ENCODE measurements around the gene OBI1. TPM values are rescaled to one million over a fixed set of nuclear protein-coding genes. Genes with fewer than 3 reads are reported as not detected.

The OBI1 gene
- total RNA-seq, 1 donor from 2014 or later, result 18.1 TPM

DNA sequence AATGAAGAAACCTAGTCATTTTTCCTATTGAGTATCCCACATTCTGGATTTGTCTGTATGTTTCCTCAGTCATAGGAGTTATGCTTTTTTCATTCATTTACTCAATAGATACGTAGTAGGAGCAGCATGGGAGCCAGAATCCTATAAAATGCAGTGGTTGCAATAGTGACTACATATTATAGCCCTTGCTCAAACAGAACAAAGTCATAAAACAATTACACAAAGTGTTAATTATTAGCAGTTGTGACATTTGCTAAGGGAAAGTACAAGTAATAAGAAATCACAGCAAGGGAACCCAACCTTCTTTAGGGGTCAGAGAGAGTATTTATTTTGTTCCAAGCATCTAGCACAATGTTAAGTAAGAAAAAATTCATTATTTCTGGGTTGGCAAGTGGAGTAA is 27.9 kb downstream of the OBI1 start:
- Mint-ChIP-seq H3K4me3 (ENCODE audit: low read depth) (no peak overlapping the region), H3K36me3 (ENCODE audit: low read depth) (peaks cover 66% of the 10 kb centered on the region), H3K9me3 (no peaks in the 10 kb centered on the region), H3K27ac (no peak overlapping the region), H3K27me3 (ENCODE audit: low read depth) (no peaks in the 10 kb centered on the region), H3K4me1 (ENCODE audit: low read depth) (peaks cover 6% of the 10 kb centered on the region)
- DNase-seq (ENCODE audit: low spot score), result no peak
- intact Hi-C loops (cut with micrococcal nuclease), result no loop called here

DNA sequence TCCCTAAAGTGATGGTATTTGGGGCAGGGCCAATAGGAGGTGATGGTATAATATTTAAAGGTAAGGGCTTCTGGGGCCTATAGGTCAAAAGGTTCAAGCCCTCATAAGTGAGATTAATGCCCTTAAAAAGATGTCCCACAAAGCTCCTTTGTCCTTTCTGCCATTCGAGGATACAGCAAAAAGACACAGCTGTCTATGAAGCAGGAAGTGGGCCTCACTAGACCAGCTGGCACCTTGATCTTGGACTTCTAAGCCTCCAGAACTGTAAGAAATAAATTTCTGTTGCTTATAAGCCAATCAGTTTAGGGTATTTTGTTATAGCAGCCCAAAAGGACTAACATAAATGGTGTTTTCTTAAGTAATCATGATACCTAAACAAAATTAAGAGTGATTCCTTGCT is 28.4 kb downstream of the OBI1 start:
- no peak for DNase-seq (ENCODE audit: low spot score)
- H3K9me3 Mint-ChIP-seq, result no peaks in the 10 kb centered on the region
- no peaks in the 10 kb centered on the region for H3K27me3 Mint-ChIP-seq (ENCODE audit: low read depth)
- peaks cover 65% of the 10 kb centered on the region for H3K36me3 Mint-ChIP-seq (ENCODE audit: low read depth)
- no peak overlapping the region for H3K4me3 Mint-ChIP-seq (ENCODE audit: low read depth)
- intact Hi-C loops (cut with micrococcal nuclease), result no loop called here
- H3K4me1 Mint-ChIP-seq (ENCODE audit: low read depth), result peaks cover 6% of the 10 kb centered on the region
- no peak overlapping the region for H3K27ac Mint-ChIP-seq

DNA sequence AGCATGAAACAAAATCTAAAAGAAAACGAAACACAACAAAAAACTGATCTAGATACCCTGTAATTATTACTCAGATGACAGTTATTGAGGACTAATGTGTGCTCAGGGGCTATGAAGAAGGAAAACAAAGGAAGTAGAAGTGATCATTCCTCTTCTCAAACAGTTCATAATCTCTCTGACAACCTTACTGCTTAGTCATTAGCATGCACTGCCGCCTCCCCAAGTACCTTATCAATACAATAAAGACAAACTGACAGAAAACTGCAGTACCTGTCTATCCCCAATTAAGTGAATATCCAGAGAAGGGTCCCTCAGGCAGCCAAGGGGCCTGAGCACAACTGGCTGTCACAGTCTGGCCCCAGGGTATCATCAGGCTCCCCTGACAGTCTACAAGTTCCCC is 33.6 kb downstream of the OBI1 start:
- Mint-ChIP-seq H3K4me1 (ENCODE audit: low read depth) (peaks cover 3% of the 10 kb centered on the region), H3K27me3 (ENCODE audit: low read depth) (no peaks in the 10 kb centered on the region), H3K4me3 (ENCODE audit: low read depth) (no peak overlapping the region), H3K9me3 (no peaks in the 10 kb centered on the region), H3K36me3 (ENCODE audit: low read depth) (peaks cover 49% of the 10 kb centered on the region), H3K27ac (no peak overlapping the region)
- no peak for DNase-seq (ENCODE audit: low spot score)
- intact Hi-C loops (cut with micrococcal nuclease), result no loop called here

DNA sequence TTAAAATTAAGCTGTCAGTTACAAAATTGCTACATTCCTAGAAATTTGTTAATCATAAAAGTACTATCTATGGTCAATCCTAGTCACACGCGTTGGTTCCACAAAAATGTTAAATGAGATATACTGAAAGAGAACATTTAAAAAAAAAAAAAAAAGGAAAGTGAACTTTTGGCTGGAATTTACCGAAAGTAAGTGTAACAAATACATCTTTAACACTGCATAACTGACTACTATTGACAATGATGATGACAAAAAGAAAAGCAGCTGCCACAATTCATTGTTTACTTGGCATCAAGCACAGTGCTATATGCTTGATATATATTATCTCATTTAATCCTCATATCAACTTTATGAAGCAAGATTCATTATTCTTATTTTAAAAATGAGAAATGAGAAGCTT is 35.8 kb downstream of the OBI1 start:
- H3K27me3 Mint-ChIP-seq (ENCODE audit: low read depth), result no peaks in the 10 kb centered on the region
- H3K4me1 Mint-ChIP-seq (ENCODE audit: low read depth), result peaks cover 3% of the 10 kb centered on the region
- no peaks in the 10 kb centered on the region for H3K9me3 Mint-ChIP-seq
- peaks cover 42% of the 10 kb centered on the region for H3K36me3 Mint-ChIP-seq (ENCODE audit: low read depth)
- no peak overlapping the region for H3K4me3 Mint-ChIP-seq (ENCODE audit: low read depth)
- no peak overlapping the region for H3K27ac Mint-ChIP-seq
- intact Hi-C loops (cut with micrococcal nuclease), result no loop called here
- no peak for DNase-seq (ENCODE audit: low spot score)

DNA sequence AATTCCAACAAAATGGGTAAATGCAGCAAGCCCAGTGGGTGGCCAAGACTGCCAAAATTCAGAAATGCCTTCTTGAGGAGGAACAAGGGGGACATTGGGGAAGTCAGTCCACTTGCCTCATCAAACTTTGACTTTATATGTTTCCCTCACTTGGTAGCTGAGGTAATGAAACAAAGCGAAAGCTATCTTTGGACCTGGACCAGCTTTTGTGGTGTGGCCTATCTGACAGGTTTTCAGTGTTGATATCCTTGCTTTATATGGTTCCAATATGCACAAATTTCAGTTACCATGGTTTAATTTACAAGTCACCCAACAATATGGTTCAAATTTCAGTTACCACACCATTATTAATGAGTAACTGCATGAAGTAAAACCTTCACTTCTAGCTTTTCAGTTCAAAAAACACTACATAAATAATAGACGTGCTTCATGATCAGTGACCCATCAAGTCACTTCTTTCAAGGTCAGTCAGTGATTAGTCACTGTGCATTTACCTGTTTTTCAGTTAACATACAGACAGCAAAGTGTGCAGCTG is 38.0 kb downstream of the OBI1 start:
- H3K36me3 Mint-ChIP-seq (ENCODE audit: low read depth), result peaks cover 43% of the 10 kb centered on the region
- no peaks in the 10 kb centered on the region for H3K9me3 Mint-ChIP-seq
- no peak for DNase-seq (ENCODE audit: low spot score)
- intact Hi-C loops (cut with micrococcal nuclease), result no loop called here
- H3K4me3 Mint-ChIP-seq (ENCODE audit: low read depth), result no peak overlapping the region
- H3K4me1 Mint-ChIP-seq (ENCODE audit: low read depth), result no peaks in the 10 kb centered on the region
- H3K27ac Mint-ChIP-seq, result no peak overlapping the region
- H3K27me3 Mint-ChIP-seq (ENCODE audit: low read depth), result no peaks in the 10 kb centered on the region

DNA sequence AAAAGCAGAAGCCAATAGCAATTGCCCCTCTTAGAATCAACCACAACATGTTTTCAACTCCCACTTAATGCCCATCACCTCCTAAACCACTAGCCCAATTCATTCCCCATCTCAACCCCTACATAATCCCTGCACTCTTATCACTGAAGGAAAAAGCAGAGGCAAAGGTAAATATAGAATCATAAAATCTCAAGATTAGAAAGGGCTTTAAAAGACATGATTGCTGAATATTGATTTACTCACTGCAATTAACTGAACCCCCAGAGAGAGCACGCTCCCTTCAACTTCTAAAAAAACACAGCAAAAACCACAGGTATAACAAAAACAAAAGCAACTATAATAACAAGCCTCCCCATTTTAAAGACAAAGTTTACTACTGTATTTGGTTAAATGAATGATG is 40.5 kb downstream of the OBI1 start:
- DNase-seq (ENCODE audit: low spot score), result no peak
- H3K27ac Mint-ChIP-seq, result no peak overlapping the region
- H3K9me3 Mint-ChIP-seq, result no peaks in the 10 kb centered on the region
- peaks cover 51% of the 10 kb centered on the region for H3K36me3 Mint-ChIP-seq (ENCODE audit: low read depth)
- no peak overlapping the region for H3K4me3 Mint-ChIP-seq (ENCODE audit: low read depth)
- peaks cover 3% of the 10 kb centered on the region for H3K4me1 Mint-ChIP-seq (ENCODE audit: low read depth)
- H3K27me3 Mint-ChIP-seq (ENCODE audit: low read depth), result no peaks in the 10 kb centered on the region
- intact Hi-C loops (cut with micrococcal nuclease), result no loop called here

DNA sequence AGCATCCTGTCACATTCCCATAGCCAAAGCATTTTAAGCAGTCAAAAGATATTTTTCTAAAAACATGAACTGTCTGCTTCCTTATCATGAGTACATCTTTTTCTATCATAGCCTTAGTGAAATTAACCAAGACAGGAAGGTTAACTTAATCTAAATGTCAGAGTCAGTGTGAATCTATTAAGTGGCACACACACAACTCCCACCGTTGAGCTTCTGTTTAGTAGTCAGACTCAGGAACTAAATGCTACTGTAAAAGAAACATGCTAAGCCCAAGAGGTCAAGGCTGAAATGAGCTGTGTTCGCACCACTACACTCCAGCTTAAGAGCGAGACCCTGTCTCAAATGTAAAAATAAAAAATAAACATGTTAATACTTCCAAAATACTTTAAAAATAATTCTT is 47.9 kb downstream of the OBI1 start:
- no peak for DNase-seq (ENCODE audit: low spot score)
- no peak overlapping the region for H3K27ac Mint-ChIP-seq
- H3K4me3 Mint-ChIP-seq (ENCODE audit: low read depth), result no peak overlapping the region
- H3K27me3 Mint-ChIP-seq (ENCODE audit: low read depth), result peaks cover 53% of the 10 kb centered on the region
- H3K36me3 Mint-ChIP-seq (ENCODE audit: low read depth), result peaks cover 22% of the 10 kb centered on the region
- peaks cover 14% of the 10 kb centered on the region for H3K4me1 Mint-ChIP-seq (ENCODE audit: low read depth)
- H3K9me3 Mint-ChIP-seq, result no peaks in the 10 kb centered on the region
- intact Hi-C loops (cut with micrococcal nuclease), result no loop called here

DNA sequence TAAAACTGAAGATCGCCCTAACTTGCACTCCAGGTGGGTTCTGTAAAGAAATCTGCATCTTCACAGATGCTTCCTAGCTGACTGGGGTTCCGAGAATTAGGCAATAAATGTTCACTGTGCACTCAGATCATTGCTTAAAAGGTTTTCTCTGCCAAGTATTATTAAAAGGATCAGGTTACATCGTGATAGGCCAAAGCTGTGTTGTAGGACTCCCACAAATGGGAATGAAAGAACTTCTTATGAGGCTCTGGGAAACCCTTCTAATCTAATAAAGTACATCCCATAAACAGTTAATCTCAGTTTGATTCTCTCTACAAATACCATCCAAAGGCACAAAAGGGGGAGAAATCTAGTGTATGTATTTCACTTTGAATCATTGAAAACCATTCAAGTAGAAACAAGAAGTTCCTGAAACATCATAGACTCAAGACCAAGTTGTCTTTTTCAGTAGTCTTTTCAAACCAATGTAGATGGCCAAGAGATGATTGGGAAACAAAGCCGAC is 48.5 kb downstream of the OBI1 start:
- Mint-ChIP-seq H3K27me3 (ENCODE audit: low read depth) (peaks cover 60% of the 10 kb centered on the region), H3K4me3 (ENCODE audit: low read depth) (no peak overlapping the region), H3K4me1 (ENCODE audit: low read depth) (peaks cover 16% of the 10 kb centered on the region), H3K27ac (no peak overlapping the region), H3K9me3 (no peaks in the 10 kb centered on the region), H3K36me3 (ENCODE audit: low read depth) (peaks cover 16% of the 10 kb centered on the region)
- DNase-seq (ENCODE audit: low spot score), result no peak
- intact Hi-C loops (cut with micrococcal nuclease), result no loop called here

DNA sequence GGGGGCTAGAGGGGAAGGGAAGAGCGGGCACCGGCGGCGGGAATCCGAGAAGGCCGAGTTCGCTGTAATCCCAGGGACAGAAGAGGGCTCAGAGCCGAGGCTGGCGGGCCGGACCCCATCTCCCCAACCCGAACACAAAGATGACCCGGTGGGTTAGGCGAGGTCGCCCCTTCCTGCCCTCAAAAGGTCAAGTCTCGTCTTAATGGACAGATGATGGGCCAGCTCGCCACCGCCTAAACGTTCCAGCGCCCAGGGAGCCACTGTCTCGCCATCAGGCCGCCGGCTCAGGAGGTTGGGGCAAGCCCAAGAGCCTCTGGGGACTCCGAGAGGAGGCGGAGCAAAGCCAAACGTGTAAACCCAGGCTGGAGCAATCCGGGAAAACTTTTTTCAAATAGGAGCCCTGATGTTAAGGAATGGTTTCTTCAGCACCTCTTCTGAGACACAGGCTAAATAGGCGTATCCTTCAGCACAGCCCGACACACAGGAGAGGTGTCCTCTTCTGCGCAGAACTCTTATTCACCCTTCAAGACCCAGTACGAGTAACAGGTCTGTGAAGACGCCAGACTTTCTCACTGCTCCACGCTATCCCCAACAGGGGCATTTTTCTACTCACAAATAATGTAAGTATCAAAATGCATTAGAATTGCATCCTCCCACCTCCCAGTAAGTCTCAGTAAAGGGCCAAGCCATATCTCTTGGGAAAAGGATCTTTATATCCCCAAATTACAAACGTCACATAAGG is 49.3 kb downstream of the OBI1 start:
- DNase-seq (ENCODE audit: low spot score), result no peak
- intact Hi-C loops (cut with micrococcal nuclease), result loop anchor here (2.0 to 10.0 kb wide), 4 partner anchors 15 to 1728 kb away; partner anchors contain the start of gene EDNRB
- Mint-ChIP-seq H3K9me3 (no peaks in the 10 kb centered on the region), H3K36me3 (ENCODE audit: low read depth) (peaks cover 9% of the 10 kb centered on the region), H3K4me3 (ENCODE audit: low read depth) (peak overlapping the region; percentile 58), H3K4me1 (ENCODE audit: low read depth) (peaks cover 16% of the 10 kb centered on the region), H3K27ac (no peak overlapping the region), H3K27me3 (ENCODE audit: low read depth) (peaks cover 66% of the 10 kb centered on the region)

DNA sequence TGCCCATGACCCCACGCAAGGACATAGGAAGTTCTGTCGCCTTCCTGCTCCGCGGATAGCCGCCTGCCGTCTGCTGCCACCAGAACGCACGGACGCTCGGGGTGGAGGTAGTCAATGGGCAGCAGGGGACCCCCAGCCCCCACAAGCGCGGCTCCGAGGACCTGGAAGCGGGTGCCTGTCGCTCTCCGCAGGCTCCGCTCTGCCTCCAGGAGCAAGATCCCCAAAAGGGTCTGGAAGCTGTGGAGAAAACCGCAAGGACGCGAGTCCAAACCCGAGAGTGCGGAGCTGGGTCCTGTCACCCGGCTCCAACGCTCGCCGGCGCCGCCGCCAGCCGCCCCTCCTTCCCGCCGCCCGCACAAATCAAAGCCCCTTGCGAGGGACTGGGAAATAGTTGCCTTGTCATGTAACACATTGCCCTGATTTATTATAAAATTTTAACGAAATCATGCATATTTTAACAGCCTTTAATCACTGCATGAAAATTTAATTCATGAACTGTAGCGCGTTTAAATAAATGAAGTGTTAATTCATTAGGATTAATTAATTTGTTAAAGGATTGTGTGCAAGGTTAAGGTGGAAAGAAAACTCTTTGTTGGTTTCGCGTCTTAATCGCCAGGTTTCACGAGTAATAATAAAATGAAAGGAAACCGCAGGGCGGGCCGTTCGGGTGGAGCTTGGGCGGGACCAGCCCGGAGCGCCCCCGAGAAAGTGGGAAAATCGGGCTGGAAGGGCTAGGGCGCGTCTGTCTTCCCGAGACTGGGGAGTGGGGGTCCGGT is 50.1 kb downstream of the OBI1 start:
- Mint-ChIP-seq H3K4me1 (ENCODE audit: low read depth) (peaks cover 22% of the 10 kb centered on the region), H3K27ac (no peak overlapping the region)
- DNase-seq (ENCODE audit: low spot score), result no peak

DNA sequence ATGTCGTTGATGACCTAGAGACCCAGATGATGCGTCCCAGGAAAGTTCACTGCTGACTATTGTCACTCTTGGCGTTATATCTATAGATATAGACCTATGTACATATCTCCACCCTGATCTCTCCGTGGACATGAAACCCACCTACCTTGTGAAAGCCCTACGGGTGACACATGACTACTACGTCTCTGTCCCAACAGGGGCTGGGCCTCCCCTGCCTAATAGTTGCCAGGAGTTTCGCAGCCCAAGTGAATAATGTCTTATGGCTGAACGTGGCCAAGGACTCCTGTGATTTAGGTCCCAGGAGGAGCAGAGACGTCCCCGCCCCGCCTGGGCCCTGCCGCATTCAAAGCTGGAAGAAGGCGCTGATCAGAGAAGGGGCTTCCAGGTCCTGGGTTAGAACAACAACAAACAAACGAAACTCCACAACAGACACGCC is 50.7 kb downstream of the OBI1 start:
- Mint-ChIP-seq H3K27me3 (ENCODE audit: low read depth) (peaks cover 80% of the 10 kb centered on the region), H3K4me1 (ENCODE audit: low read depth) (peaks cover 24% of the 10 kb centered on the region), H3K9me3 (no peaks in the 10 kb centered on the region), H3K36me3 (ENCODE audit: low read depth) (peaks cover 1% of the 10 kb centered on the region), H3K27ac (no peak overlapping the region), H3K4me3 (ENCODE audit: low read depth) (no peak overlapping the region)
- no peak for DNase-seq (ENCODE audit: low spot score)
- intact Hi-C loops (cut with micrococcal nuclease), result loop anchor here (1.0 to 10.0 kb wide), 5 partner anchors 9 to 1729 kb away; partner anchors contain the start of gene EDNRB

More for the DNA sequence above, 50.1 kb downstream of the OBI1 start:
- peaks cover 74% of the 10 kb centered on the region for H3K27me3 Mint-ChIP-seq (ENCODE audit: low read depth)
- H3K9me3 Mint-ChIP-seq, result no peaks in the 10 kb centered on the region
- H3K4me3 Mint-ChIP-seq (ENCODE audit: low read depth), result peak overlapping the region; percentile 58
- H3K36me3 Mint-ChIP-seq (ENCODE audit: low read depth), result peaks cover 3% of the 10 kb centered on the region
- intact Hi-C loops (cut with micrococcal nuclease), result loop anchor here (1.0 to 10.0 kb wide), 5 partner anchors 10 to 1728 kb away; partner anchors contain the start of gene EDNRB

DNA sequence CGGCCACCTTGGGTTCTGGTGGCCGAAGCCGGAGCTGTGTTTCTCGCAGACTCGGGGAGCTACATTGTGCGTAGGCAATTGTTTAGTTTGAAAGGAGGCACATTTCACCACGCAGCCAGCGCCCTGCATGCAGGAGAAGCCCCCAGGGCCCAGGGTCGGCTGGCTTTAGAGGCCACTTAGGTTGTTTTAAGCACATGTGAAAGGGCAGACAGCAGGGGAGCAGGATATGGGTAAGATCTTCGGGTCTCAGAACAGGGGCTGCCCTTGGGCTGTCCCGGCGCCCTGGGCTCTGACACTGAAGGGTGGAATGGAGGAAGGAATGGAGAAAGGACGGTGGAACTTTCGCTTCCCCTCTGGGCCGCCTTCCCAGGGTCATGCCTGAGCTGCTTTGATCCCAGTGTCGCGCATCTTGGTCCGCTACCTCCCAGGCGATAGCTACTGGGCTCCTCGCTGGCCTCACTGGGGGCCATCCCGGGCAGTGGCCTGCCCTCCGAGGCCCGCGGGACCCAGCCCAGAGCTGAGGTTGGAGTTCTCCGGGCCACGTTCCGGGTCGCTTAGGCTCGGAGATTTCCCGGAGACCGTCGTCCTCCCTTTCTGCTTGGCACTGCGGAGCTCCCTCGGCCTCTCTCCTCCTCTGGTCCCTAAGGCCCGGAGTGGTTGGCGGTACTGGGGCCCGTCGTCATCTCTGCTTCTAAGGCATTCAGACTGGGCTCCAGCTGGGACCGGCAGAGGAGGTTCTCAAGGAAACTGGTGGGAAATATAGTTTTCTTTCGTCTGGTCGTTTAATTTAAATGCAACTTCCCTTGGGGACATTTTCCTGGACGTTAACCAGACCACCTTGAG is 51.3 kb downstream of the OBI1 start:
- intact Hi-C loops (cut with micrococcal nuclease), result loop anchor here (1.0 to 10.0 kb wide), 5 partner anchors 8 to 1730 kb away; partner anchors contain the start of gene EDNRB
- H3K27ac Mint-ChIP-seq, result no peak overlapping the region
- H3K9me3 Mint-ChIP-seq, result no peaks in the 10 kb centered on the region
- no peak overlapping the region for H3K4me3 Mint-ChIP-seq (ENCODE audit: low read depth)
- no peaks in the 10 kb centered on the region for H3K36me3 Mint-ChIP-seq (ENCODE audit: low read depth)
- H3K27me3 Mint-ChIP-seq (ENCODE audit: low read depth), result peaks cover 83% of the 10 kb centered on the region
- H3K4me1 Mint-ChIP-seq (ENCODE audit: low read depth), result peaks cover 26% of the 10 kb centered on the region
- DNase-seq (ENCODE audit: low spot score), result no peak
